Trophoblast cell (in vitro differentiated cells and primary cell): ENCODE results near the gene FRMD4A.
"Not testable (repeated sequence)": the region's sequence is repeated elsewhere in the genome, so short reads cannot be mapped to it uniquely, and the experiment has no call there.

Experiments used
- DNase-seq, 2 donors: peaks; one replicate each; pipeline ENCODE4 v3.0.0-alpha.2; 2016
- H2AFZ ChIP-seq: 2 replicates; pipeline ENCODE4 v1.6.1; 2013; ENCODE audit warnings: low read length, moderate library complexity, mild to moderate bottlenecking; ENCODE audit not compliant: insufficient read depth, poor library complexity
- H2AK5ac ChIP-seq: 2 replicates; pipeline ENCODE4 v1.6.1; 2013; ENCODE audit warnings: mild to moderate bottlenecking, low read length
- H2BK120ac ChIP-seq: 2 replicates; pipeline ENCODE4 v1.6.1; 2013; ENCODE audit warnings: low read length, mild to moderate bottlenecking, moderate library complexity; ENCODE audit not compliant: insufficient read depth, poor library complexity
- H2BK12ac ChIP-seq: 2 replicates; pipeline ENCODE4 v1.6.1; 2013; ENCODE audit warnings: mild to moderate bottlenecking, low read length, moderate library complexity
- H2BK5ac ChIP-seq: 2 replicates; pipeline ENCODE4 v1.6.1; 2013; ENCODE audit warnings: low read length, low read depth, moderate library complexity, mild to moderate bottlenecking; ENCODE audit not compliant: poor library complexity
- H3K14ac ChIP-seq: 2 replicates; pipeline ENCODE4 v1.6.1; 2013; ENCODE audit warnings: mild to moderate bottlenecking, low read length
- H3K18ac ChIP-seq: 2 replicates; pipeline ENCODE4 v1.6.1; 2013; ENCODE audit warnings: mild to moderate bottlenecking, low read length
- H3K23ac ChIP-seq: 2 replicates; pipeline ENCODE4 v1.6.1; 2013; ENCODE audit warnings: low read length
- H3K27ac ChIP-seq: 2 replicates; pipeline ENCODE4 v1.5.1; 2013; ENCODE audit warnings: low read depth, mild to moderate bottlenecking, inconsistent platforms, low read length, moderate library complexity
- H3K27me3 ChIP-seq: 2 replicates; pipeline ENCODE4 v1.6.1; 2013; ENCODE audit warnings: inconsistent platforms, mild to moderate bottlenecking, low read length, moderate library complexity; ENCODE audit not compliant: insufficient read depth
- H3K36me3 ChIP-seq, 2 experiments: 1 replicate in 1 of 2; 2 replicates in 1 of 2; pipeline ENCODE4 v1.6.1; 2013; ENCODE audit warnings: low read length in 2 of 2, mild to moderate bottlenecking in 2 of 2, moderate library complexity in 1 of 2; ENCODE audit not compliant: insufficient read depth in 2 of 2, control insufficient read depth in 1 of 2
- H3K4ac ChIP-seq: 2 replicates; pipeline ENCODE4 v1.6.1; 2013; ENCODE audit warnings: low read depth, mild to moderate bottlenecking, low read length, moderate library complexity
- H3K4me1 ChIP-seq, 2 experiments: 1 replicate in 1 of 2; 2 replicates in 1 of 2; pipeline ENCODE4 v1.6.1; 2013; ENCODE audit warnings: low read length in 2 of 2, mild to moderate bottlenecking in 2 of 2, moderate library complexity in 1 of 2; ENCODE audit not compliant: insufficient read depth in 2 of 2, control insufficient read depth in 1 of 2
- H3K4me2 ChIP-seq: 2 replicates; pipeline ENCODE4 v1.6.1; 2013; ENCODE audit warnings: inconsistent platforms, mild to moderate bottlenecking, low read length, moderate library complexity
- H3K4me3 ChIP-seq: 2 replicates; pipeline ENCODE4 v1.5.1; 2013; ENCODE audit warnings: mild to moderate bottlenecking, low read depth, low read length, inconsistent platforms
- H3K79me1 ChIP-seq: one replicate; pipeline ENCODE4 v1.6.1; 2013; ENCODE audit warnings: low read length
- H3K79me2 ChIP-seq: 2 replicates; pipeline ENCODE4 v1.6.1; 2013; ENCODE audit warnings: low read length, mild to moderate bottlenecking; ENCODE audit not compliant: control insufficient read depth, insufficient read depth, poor library complexity
- H3K9ac ChIP-seq: 2 replicates; pipeline ENCODE4 v1.6.1; 2013; ENCODE audit warnings: mild to moderate bottlenecking, low read length
- H3K9me3 ChIP-seq: 2 replicates; pipeline ENCODE4 v1.6.1; 2013; ENCODE audit warnings: low read depth, mild to moderate bottlenecking, control low read depth, inconsistent platforms, low read length; ENCODE audit not compliant: insufficient read depth
- H4K12ac ChIP-seq: 2 replicates; pipeline ENCODE4 v1.6.1; 2013; ENCODE audit warnings: low read depth, mild to moderate bottlenecking, low read length, moderate library complexity
- H4K8ac ChIP-seq: 2 replicates; pipeline ENCODE4 v1.6.1; 2013; ENCODE audit warnings: low read depth, mild to moderate bottlenecking, low read length, moderate library complexity
- H4K91ac ChIP-seq: one replicate; pipeline ENCODE4 v1.6.1; 2013; ENCODE audit warnings: low read depth, mild to moderate bottlenecking, low read length, moderate library complexity
- WGBS: extraction: QIAGEN DNeasy Blood & Tissue Kit; methylation state at CpG from one replicate; pipeline ENCODE4 v1.1.7; 2013; ENCODE audit warnings: missing lambda C conversion rate; ENCODE audit not compliant: insufficient read length, insufficient coverage; ENCODE audit errors: extremely low coverage; 5-methylcytosine and 5-hydroxymethylcytosine counted together

Gene FRMD4A

GRCh38 chr10:14213703-14214102, 117.0 kb downstream of the FRMD4A start:
- not testable (repeated sequence) for DNase-seq, H2AFZ ChIP-seq, H3K4ac ChIP-seq, H2BK12ac ChIP-seq, H3K4me3 ChIP-seq, H2AK5ac ChIP-seq, H4K12ac ChIP-seq, H3K79me2 ChIP-seq, H3K36me3 ChIP-seq, H3K4me1 ChIP-seq, H3K4me2 ChIP-seq, H3K79me1 ChIP-seq, H3K9ac ChIP-seq, H3K23ac ChIP-seq, H2BK5ac ChIP-seq, H3K9me3 ChIP-seq, H3K27me3 ChIP-seq, H3K27ac ChIP-seq, H4K91ac ChIP-seq, H3K18ac ChIP-seq, H3K14ac ChIP-seq, H2BK120ac ChIP-seq, H4K8ac ChIP-seq
- no CpG with 5 or more reads among the region's 7 CpGs for WGBS

- H2BK12ac ChIP-seq = no peak overlapping the region
- no peak overlapping the region for H3K18ac ChIP-seq
- no peak overlapping the region for H3K9ac ChIP-seq
- H2BK5ac ChIP-seq = no peak overlapping the region
- no peak overlapping the region for H4K91ac ChIP-seq
- H3K27me3 ChIP-seq = no peaks in the 10 kb centered on the region
- no peak overlapping the region for H3K23ac ChIP-seq
- H3K27ac ChIP-seq = no peak overlapping the region
- no peaks in the 10 kb centered on the region for H3K4me1 ChIP-seq
- no CpG with 5 or more reads among the region's 4 CpGs for WGBS
- H4K8ac ChIP-seq = no peak overlapping the region
- no peak overlapping the region for H3K4me2 ChIP-seq
- no peak for DNase-seq
- H3K14ac ChIP-seq = no peak overlapping the region
- H3K79me1 ChIP-seq = no peaks in the 10 kb centered on the region
- no peak overlapping the region for H4K12ac ChIP-seq
- H3K36me3 ChIP-seq = no peaks in the 10 kb centered on the region
- no peak overlapping the region for H2AK5ac ChIP-seq
- no peak overlapping the region for H3K4me3 ChIP-seq
- no peaks in the 10 kb centered on the region for H3K79me2 ChIP-seq
- H3K4ac ChIP-seq = no peak overlapping the region
- no peaks in the 10 kb centered on the region for H3K9me3 ChIP-seq
- no peak overlapping the region for H2AFZ ChIP-seq
- H2BK120ac ChIP-seq = no peak overlapping the region
Observed at GRCh38 chr10:14211610-14212009, 119.1 kb downstream of the FRMD4A start.

GRCh38 chr10:14208231-14208630, 122.5 kb downstream of the FRMD4A start:
- Histone ChIP-seq H2BK12ac (no peak overlapping the region), H2BK5ac (no peak overlapping the region), H3K4me1 (no peaks in the 10 kb centered on the region), H3K4me2 (no peak overlapping the region), H3K4ac (no peak overlapping the region), H3K36me3 (no peaks in the 10 kb centered on the region), H2BK120ac (no peak overlapping the region), H2AFZ (no peak overlapping the region), H3K23ac (no peak overlapping the region), H3K9me3 (no peaks in the 10 kb centered on the region), H4K12ac (no peak overlapping the region), H3K14ac (no peak overlapping the region), H2AK5ac (no peak overlapping the region), H4K91ac (no peak overlapping the region), H3K79me2 (no peaks in the 10 kb centered on the region), H3K9ac (no peak overlapping the region), H3K18ac (no peak overlapping the region), H3K27ac (no peak overlapping the region), H3K79me1 (no peaks in the 10 kb centered on the region), H3K27me3 (no peaks in the 10 kb centered on the region), H4K8ac (no peak overlapping the region), H3K4me3 (no peak overlapping the region)
- DNase-seq = no peak
- WGBS = no CpG with 5 or more reads among the region's 5 CpGs

- Histone ChIP-seq H3K23ac (no peak overlapping the region), H2BK5ac (no peak overlapping the region), H4K12ac (no peak overlapping the region), H3K18ac (no peak overlapping the region), H3K4ac (no peak overlapping the region), H3K9ac (no peak overlapping the region), H3K4me1 (no peaks in the 10 kb centered on the region), H2BK120ac (no peak overlapping the region), H2AFZ (no peak overlapping the region), H3K4me3 (no peak overlapping the region), H3K79me2 (no peaks in the 10 kb centered on the region), H3K79me1 (no peaks in the 10 kb centered on the region), H3K36me3 (no peaks in the 10 kb centered on the region), H2AK5ac (no peak overlapping the region), H3K14ac (no peak overlapping the region), H3K4me2 (no peak overlapping the region), H4K8ac (no peak overlapping the region), H3K9me3 (no peaks in the 10 kb centered on the region), H3K27ac (no peak overlapping the region), H4K91ac (no peak overlapping the region), H2BK12ac (no peak overlapping the region), H3K27me3 (no peaks in the 10 kb centered on the region)
- WGBS = no CpG with 5 or more reads among the region's 4 CpGs
- peak; percentile 68 to 87 for DNase-seq
Observed at GRCh38 chr10:14205233-14205632, 125.5 kb downstream of the FRMD4A start.
